ENCODE results near the gene GON4L. TPM values are rescaled to one million over a fixed set of nuclear protein-coding genes. Genes with fewer than 3 reads are reported as not detected.
A peak's percentile ranks its signal among the peaks of the same experiment; 100 is the strongest.
"Not testable (repeated sequence)": the region's sequence is repeated elsewhere in the genome, so short reads cannot be mapped to it uniquely, and the experiment has no call there.

GON4L gene
- polyA plus RNA-seq, 2 of the 4 experiments (the other 2 are of a cell fraction) = 15.3 to 23.1 TPM

DNA sequence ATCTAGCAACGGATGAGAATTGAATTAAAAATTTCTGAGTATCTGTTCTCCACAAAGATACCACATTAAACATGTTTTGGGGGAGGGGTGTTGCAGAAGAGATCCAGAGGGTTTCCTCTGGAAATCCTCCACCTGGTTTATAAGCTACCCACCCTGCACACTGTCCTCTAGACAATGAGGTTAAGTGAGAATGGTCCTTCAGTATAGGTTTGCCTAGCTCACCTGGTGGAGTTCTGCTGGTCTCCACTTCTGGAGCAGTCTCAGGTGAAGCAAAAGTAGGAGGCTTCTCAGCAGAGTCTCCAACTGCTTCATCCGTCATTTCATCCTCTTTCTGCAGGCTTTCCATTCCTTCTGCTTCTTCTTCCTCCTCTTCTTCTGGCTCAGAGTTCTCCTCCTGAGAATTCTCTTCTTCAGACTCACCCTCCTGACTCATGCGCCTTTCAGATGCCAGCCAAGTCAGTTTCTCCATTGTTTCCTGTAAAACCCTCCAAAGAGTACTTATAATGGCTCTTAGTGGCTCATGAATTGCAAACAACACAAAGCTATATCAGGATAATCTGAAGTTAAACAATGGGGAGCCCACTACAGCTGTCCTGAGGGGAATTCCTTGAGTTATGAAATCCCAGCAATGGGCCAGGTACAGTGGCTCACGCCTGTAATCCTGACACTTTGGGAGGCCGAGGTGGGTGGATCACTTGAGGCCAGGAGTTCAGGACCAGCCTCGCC, 93.8 kb downstream of the GON4L start:
- TF ChIP-seq JUN (IDR thresholded peaks at IDR 0.05) (peak in 1 of 2 experiments; percentile 38; a peak in 1 of 5 replicates), GATA3 (IDR thresholded peaks at IDR 0.05; ENCODE audit: borderline replicate concordance) (peak; percentile 80), FOSL2 (IDR thresholded peaks at IDR 0.05) (peak; percentile 23; the same call in 1 of the 2 replicates), FOSL2 (CRISPR knock-in tag; IDR thresholded peaks at IDR 0.05) (peak; percentile 40; the same call in 1 of the 2 replicates), RAD21 (conservative IDR thresholded peaks at IDR 0.05 in 1 of 2, IDR thresholded peaks at IDR 0.05 in 1 of 2) (peak; percentile 16 to 31; a peak in 2 of 5 replicates), JUNB (IDR thresholded peaks at IDR 0.05) (peak; percentile 45), SMC3 (IDR thresholded peaks at IDR 0.05) (peak; percentile 12; the same call in 1 of the 3 replicates), EP300 (IDR thresholded peaks at IDR 0.05) (peak in 1 of 2 experiments; percentile 25; a peak in 1 of 5 replicates), CEBPB (IDR thresholded peaks at IDR 0.05) (peak; percentile 21 to 79; a peak in 2 of 4 replicates)
- DNase-seq (ENCODE audit: low read depth in 1 of 2, low spot score in 1 of 2) (peak; percentile 13 to 87), ATAC-seq (peak; percentile 93 to 99)
- Histone ChIP-seq H3K4me2 (peak overlapping the region; percentile 39; the same call in 1 of the 3 replicates), H3K4me1 (peaks cover 11% of the 10 kb centered on the region; the same call in 2 of the 3 replicates), H3K27ac (peak overlapping the region in 1 of 2 experiments; percentile 62; a peak in 3 of 6 replicates)
- H3K9me3 ChIP-seq, FAIRE-seq, H3K4me3 ChIP-seq: not testable (repeated sequence)
- POLR2A ChIA-PET = interaction anchor here (0.7 kb wide), 1 partner anchor 12 kb away, joined by 3 read pairs; no protein-coding TSS in a partner anchor
- WGBS (ENCODE audit: missing lambda C conversion rate) = 51% methylated on average over 6 of the region's 6 CpGs
- CTCF ChIA-PET = interaction anchor here (1.4 kb wide), 1 partner anchor 29 kb away, joined by 4 read pairs; no protein-coding TSS in a partner anchor

DNA sequence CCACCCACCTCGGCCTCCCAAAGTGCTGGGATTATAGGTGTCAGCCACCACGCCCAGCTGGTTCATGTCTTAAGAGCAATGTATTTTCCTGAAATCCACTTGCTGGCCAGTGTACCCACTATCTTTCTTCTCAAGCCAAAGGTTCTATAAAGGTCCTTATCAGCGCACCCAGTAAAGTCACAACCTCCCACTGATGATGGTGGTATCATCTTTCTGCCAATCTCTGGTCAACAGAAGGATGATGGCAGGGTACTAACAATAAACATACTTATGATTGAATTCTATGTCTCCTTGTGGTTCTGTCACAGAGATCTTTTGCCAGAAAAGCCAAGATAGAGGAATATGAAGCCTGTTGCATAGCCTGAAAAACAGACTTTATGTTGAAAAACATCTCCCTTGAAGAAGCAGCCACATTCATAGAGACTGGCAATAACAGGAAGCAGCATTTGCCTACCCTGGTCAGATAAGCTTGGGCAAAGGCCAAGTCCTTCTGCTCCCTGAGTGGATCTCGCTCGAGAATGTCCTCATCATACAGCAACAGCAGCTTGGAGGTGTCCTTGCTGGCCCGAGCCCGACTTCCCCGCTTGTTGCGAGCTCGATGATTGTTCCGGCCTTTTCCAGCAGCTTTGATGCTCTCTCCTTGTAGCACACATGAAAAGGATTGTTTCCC, 95.1 kb downstream of the GON4L start:
- TF ChIP-seq ESRRA (IDR thresholded peaks at IDR 0.05; ENCODE audit: borderline replicate concordance, low read length) (no peak), RFX5 (IDR thresholded peaks at IDR 0.05) (no peak), ZSCAN20 (CRISPR knock-in tag; IDR thresholded peaks at IDR 0.05) (no peak), POLR2AphosphoS2 (conservative IDR thresholded peaks at IDR 0.05; ENCODE audit: low read length) (no peak), CHD4 (IDR thresholded peaks at IDR 0.05; ENCODE audit: borderline replicate concordance) (no peak), SREBF2 (IDR thresholded peaks at IDR 0.05) (no peak), POLR2A (IDR thresholded peaks at IDR 0.05; ENCODE audit: low read length) (no peak), RCOR1 (IDR thresholded peaks at IDR 0.05; ENCODE audit: low read depth, low read length) (no peak), SMC3 (IDR thresholded peaks at IDR 0.05) (no peak), EP300 (IDR thresholded peaks at IDR 0.05) (no peak), HDAC2 (IDR thresholded peaks at IDR 0.05) (no peak), RAD21 (conservative IDR thresholded peaks at IDR 0.05 in 1 of 2, IDR thresholded peaks at IDR 0.05 in 1 of 2) (no peak)
- TF ChIP-seq, protein P1, sequence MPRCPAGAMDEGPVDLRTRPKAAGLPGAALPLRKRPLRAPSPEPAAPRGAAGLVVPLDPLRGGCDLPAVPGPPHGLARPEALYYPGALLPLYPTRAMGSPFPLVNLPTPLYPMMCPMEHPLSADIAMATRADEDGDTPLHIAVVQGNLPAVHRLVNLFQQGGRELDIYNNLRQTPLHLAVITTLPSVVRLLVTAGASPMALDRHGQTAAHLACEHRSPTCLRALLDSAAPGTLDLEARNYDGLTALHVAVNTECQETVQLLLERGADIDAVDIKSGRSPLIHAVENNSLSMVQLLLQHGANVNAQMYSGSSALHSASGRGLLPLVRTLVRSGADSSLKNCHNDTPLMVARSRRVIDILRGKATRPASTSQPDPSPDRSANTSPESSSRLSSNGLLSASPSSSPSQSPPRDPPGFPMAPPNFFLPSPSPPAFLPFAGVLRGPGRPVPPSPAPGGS (IDR thresholded peaks at IDR 0.05) = no peak
- TF ChIP-seq, protein P2, sequence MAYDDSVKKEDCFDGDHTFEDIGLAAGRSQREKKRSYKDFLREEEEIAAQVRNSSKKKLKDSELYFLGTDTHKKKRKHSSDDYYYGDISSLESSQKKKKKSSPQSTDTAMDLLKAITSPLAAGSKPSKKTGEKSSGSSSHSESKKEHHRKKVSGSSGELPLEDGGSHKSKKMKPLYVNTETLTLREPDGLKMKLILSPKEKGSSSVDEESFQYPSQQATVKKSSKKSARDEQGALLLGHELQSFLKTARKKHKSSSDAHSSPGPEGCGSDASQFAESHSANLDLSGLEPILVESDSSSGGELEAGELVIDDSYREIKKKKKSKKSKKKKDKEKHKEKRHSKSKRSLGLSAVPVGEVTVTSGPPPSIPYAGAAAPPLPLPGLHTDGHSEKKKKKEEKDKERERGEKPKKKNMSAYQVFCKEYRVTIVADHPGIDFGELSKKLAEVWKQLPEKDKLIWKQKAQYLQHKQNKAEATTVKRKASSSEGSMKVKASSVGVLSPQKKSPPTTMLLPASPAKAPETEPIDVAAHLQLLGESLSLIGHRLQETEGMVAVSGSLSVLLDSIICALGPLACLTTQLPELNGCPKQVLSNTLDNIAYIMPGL (CRISPR knock-in tag; IDR thresholded peaks at IDR 0.05; ENCODE audit: borderline replicate concordance) = no peak
- TF ChIP-seq, protein P3, sequence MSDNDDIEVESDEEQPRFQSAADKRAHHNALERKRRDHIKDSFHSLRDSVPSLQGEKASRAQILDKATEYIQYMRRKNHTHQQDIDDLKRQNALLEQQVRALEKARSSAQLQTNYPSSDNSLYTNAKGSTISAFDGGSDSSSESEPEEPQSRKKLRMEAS (IDR thresholded peaks at IDR 0.05) = no peak
- FAIRE-seq = no peak
- no peak for DNase-seq (ENCODE audit: low read depth in 1 of 2, low spot score in 1 of 2)
- H3K9me3 ChIP-seq = no peaks in the 10 kb centered on the region
- 96% methylated on average over 11 of the region's 11 CpGs for WGBS (ENCODE audit: missing lambda C conversion rate)
- H3K4me2 ChIP-seq = no peak overlapping the region
- no peak for ATAC-seq
- H3K4me1 ChIP-seq = peaks cover 11% of the 10 kb centered on the region; the same call in 2 of the 3 replicates
- no peak overlapping the region for H3K27ac ChIP-seq
- H3K4me3 ChIP-seq = no peak overlapping the region
- ChIA-PET POLR2A (no interaction called here), CTCF (interaction anchor here (1.5 kb wide), 1 partner anchor 13 kb away, joined by 3 read pairs; no protein-coding TSS in a partner anchor)

Data from A549 (cell line).